Activated T-cell treated with anti-CD3 and anti-CD28 coated beads for 1 hour (primary cell): ENCODE data around the gene NECAB2.
"Not testable (repeated sequence)": the region's sequence is repeated elsewhere in the genome, so short reads cannot be mapped to it uniquely, and the experiment has no call there.

Experiments
- DNase-seq: peaks from one replicate; pipeline ENCODE4 v3.0.0-alpha.2; 2020; ENCODE audit warnings: low read depth

Gene NECAB2

DNA sequence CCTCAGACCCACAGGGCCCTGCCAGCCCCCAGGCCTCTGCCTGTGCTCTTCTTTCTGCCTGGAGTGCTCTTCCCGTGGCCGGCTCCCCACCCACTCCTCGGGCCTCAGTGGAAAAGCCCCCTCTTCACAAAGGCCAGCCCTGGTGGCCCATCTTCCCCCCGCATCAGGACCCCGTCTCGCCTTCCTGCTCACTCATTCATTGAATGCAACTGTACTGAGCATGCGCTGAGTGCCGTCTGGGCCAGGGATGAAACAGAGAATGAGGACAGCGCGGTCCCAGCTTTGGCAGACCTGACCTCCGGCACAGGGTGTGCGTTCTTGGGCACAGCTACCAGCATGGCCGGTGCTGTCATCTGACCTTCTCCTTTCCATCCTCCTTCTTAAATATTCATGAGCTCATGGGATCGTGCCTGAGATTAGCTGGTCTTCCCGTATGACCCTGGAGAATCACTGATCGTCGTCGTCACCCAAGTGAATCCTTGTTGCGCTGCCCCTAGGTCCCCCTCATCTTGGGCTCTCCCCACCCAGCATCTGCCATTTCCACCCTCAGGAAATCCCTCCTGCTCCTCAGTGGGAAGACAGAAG, 31.4 kb upstream of the NECAB2 start:
- no peak for DNase-seq

DNA sequence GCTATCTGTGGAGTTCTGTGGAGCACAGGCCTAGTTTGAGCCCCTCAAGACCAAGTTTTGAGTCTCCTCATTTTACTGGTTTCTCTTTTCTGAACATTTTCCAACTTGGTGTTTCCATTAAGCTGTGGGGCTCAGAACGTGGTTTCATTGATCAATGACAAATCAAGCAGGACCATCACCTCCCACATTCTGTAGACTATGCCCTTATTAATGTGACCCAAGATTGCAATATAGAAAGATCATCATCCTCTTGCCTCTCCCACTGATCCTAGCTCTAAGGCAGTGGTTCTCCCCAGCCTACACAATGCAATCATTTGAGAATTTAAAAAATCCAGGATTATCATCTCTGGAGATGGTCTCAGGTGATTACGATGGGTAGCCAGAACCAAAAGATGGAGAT, 30.8 kb upstream of the NECAB2 start:
- no peak for DNase-seq

DNA sequence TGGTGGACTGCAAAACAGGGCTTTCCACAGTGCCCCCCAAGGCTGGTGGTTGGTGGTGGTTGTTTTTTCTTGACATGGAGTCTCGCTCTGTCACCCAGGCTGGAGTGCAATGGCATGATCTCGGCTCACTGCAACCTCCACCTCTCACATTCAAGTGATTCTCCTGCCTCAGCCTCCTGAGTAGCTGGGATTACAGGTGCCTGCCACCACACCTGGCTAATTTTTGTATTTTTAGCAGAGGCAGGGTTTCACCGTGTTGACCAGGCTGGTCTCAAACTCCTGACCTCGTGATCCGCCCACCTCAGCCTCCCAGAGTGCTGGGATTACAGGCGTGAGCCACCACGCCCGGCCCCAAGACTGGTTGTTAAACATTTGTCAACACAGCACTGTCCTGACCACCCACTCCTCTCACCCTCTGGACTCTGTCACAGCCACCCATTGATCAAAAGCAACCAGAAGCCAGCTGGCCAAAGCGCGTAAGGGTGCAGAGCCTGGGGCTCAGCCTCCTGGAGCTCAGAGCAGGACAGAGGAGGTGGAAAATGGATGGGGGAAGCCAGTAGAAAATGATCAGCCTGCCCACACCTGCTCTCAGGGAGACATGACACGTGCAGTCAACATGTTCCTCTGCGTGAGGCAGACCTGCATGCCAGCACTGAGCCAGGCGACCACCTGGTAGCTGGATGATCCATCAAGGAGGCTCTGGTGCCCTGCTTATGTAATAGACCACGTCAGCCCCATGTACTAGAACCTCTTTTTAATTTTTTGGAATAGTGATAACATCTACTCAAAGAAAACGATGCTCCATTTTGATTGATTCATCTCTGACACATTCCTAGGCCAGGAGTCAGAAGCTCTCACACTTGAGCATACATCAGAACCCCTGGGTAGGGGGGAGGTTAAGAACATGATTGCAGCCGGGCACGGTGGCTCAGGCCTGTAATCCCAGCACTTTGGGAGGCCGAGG, 29.8 kb upstream of the NECAB2 start:
- DNase-seq = no peak

DNA sequence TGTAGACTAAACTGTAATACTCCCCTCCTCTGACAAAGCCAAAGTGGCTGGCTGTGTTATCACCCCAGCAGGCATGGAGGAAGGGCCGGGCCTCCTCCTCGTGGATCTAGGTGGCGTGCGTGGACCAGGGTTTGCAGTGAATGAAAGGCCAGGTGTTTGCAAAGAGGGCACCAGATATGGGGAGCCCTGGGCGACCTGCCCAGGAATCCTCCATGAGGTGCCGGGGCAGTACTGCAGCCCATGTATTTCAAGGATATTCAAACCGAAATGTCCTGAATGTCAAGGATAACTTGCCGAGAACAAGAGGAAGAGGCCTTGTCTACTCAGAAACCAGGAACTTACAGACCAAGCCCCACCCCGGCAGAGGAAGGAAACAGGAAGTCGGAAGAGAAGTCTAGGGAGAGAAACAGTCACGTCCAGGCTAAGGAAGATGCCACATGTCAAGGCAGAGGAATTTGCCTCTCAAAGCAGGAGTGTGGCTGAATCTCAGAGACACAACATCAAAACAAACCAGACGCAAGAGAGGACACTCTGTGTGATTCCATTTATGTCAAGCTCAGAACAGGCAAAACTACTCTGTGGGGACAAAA, 28.7 kb upstream of the NECAB2 start:
- DNase-seq = no peak

DNA sequence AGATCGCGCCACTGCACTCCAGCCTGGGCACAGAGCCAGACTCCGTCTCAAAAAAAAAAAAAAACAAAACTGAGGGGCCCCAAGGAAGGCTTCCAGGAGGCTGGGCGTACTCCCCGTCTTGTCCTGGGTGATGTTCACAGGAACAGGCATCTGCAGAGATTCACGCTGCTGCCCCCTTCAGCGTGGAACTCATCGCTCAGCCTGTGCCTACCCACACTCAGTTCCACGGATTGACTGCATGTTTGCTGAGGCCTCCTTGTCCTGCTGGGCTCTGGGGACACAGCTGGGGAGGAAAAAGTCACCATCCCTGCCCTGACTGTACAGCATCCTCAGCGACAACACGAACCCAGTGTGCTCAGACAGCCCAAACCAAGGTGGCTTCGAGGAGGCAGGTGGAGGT, 27.9 kb upstream of the NECAB2 start:
- no peak for DNase-seq

DNA sequence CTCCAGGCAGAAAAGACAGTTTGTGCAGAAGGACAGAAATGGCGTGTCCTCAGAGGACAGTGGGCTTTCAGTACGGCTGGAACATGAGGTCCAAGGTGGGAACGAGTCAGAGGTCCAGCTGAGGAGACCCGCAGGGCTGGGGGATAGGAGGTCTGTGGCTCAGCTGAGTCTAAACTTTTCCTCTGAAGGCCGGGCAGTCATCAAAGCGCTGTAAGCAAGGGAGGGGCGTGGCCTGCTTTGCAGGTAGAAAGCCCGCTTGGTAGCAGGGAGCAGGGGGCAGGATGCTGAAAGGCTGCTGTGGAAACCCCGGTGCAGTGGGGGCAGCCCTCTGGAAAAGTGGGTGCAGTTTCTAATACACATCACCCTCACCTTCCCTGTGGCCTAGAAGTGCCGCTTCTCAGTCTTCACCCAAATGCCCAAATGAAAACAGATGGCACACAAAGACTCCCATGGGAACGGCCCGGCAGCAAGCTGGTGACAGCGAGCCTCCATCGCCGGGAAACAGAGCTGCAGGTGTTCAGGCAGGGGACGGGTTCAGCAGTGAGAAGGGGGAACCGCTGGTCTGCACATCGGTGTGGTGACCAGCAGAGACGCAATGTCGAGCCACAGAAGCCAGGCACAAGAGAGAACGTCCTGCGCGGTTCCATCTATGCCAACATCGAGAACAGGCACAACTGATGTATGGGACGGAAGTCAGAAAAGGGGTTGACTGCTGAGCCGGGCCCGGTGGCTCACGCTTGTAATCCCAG, 27.2 kb upstream of the NECAB2 start:
- DNase-seq = no peak

DNA sequence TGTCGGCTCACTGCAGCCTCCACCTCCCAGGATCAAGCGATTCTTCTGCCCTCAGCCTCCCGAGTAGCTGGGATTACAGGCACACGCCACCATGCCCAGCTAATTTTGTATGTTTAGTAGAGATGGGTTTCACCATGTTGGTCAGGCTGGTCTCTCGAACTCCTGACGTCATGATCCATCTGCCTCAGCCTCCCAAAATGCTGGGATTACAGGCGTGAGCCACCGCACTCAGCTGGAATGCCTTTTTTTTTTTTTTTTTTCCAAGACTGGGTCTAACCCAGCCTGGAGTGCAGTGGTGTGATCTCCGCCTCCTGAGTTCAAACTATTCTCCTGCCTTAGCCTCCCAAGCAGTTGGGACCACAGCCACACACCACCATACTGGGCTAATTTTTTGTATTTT, 26.5 kb upstream of the NECAB2 start:
- DNase-seq = not testable (repeated sequence)

DNA sequence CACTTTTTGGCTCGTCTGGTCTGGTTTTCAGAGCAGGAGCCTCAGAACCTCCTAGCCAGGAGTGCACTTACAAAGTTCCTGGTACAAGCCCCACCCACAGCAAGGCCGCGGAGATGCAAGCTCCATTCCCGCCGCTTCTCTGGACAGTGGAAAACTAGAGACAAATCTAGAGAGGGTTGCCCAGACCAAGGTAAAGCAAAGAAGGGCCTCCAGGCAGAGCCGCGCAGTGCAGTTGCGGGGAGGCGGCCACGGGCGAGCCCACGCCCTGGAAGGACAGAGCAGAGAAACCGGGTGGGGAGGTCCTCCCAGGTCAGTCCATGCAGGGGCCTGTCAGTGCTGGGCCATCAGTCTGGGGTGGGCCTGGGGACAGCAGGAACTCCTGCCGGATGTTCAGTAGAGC, 26.0 kb upstream of the NECAB2 start:
- no peak for DNase-seq

DNA sequence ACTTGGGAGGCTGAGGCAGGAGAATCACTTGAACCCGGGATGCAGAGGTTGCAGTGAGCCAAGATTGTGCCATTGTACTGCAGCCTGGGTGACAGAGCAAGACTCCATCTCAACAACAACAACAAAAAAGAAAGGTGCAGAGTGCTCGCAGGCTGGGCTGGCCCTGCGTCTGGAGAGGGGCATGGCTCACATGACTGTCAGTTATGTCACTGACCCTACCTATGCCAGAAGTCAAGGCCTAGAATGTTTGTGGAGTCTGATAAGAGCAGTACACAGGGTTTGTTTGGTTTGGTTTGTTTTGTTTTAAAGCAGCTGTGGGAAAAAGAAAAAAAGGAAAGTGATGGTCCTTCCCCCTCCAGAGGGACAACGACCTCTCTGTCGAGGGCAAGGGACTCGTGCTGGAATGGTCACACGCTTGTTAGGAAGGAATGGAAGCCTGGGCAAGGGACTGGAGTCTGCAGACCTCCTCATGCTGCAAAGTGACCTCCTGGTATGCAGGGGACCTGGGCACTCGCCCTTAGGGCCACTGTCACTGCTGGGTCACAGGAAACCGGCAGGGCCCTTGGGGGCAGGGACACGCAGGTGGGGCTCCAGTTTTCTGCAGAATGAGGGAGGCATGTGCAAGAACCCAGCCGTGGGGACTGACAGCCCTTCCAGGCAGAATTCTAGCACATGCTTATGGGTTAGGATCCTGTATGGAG, 25.1 kb upstream of the NECAB2 start:
- no peak for DNase-seq

DNA sequence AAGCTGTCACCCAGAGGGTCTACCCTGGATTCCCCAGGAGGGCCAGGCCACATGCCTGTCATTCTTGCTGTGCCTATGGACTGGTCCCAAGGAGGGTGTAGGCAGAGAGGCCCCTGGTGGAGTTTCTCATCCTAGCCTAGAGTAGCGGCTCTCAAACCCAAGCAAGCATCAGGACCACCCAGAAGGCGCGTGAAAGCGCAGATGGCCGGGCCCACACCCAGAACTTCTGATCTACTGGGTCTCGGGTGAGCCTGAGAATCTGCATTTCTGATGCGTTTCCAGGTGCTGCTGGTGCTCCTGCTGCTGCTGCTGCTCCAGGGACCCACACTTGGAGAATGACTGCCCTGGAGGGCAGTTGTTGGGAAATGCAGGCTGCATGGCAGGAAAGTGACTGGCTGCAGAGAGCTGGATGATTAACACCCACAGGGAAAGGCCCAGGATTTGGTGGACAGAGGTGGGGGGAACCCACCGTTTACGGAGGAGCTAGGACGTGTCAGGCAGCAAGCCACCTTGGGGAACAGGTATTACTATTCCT, 24.5 kb upstream of the NECAB2 start:
- DNase-seq = no peak

DNA sequence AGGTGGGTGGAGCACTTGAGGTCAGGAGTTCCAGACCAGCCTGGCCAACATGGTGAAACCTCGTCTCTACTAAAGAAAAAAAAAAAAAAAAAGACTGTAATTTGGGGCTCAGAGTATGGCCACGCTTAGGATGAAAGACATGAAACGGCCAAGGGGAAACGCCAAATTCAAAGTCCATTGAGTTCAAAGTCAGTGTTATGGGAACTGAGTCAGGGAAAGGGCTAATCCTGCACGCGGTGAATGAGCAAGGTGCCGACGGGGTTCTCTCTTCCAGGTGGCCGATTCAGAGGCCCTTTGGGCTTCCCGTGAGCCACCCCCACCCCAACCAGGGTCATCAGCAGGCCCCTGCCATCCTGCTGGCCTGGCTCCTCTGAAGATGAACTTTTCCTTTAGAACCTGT, 22.5 kb upstream of the NECAB2 start:
- no peak for DNase-seq

DNA sequence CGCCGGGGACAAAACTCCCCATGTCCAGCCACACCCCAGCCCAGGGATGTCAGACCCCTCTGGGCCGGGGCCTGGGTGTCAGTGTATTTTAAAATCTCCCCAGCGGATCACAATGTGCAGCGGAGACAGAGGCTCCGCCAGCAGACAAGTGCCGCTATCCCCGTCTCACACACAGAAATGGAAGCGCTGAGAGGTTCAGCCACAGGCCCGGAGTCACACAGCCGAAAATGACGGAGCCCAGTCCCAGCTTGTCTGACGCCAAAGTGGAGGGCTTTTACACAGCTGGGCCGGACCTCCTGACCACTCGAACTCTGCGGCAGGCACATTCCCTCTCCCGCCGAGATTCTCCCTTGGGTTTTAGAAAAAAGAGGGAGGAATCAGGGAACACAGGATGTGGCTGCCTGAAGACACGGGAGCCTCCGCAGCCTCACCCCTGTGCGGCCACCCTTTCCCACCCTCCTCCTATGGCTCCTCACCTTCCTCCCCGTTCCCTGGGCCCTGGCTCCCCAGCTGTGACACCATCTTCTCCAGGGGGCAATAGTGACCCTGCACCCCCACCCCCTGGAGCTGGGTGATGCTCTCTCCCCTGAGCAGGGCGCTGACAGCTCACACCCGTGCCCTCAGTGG, 21.8 kb upstream of the NECAB2 start:
- no peak for DNase-seq

DNA sequence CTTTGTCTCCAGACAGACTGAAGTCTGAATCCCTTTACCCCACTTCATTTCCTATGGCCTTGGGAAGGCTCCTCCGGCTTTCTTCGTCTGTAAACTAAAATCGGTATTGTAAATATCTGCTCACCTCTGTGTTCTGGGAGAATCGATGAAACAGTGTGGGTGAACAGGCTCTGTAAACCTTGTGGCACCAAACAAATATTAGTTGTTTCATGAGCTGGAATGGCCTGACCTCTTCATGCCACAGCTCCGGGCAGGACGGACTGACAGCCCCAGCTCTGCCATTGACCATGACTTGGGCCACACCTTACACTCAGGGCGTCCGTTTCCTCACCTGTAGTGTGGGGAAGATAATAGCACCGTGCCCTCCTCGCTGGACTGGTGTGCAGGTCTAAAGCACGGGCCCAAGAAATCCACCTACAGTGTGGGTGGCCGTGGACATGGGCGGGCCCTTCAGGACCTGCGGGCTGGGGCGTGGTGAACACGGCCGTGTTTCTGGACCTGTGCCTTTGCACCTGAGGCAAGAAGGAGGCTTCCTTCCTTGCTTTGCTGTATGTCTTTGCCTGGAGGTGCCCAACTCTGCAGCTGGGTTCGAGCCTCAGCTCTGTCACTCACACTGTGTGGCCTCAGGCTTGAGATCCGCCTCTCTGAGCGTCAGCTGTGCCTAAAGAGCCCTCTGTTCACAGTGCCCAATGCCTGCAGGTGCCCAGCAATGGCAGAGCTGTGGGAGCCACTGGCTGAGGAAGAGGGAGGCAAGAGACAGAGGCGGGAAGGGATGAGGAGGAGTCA, 21.1 kb upstream of the NECAB2 start:
- DNase-seq = no peak

DNA sequence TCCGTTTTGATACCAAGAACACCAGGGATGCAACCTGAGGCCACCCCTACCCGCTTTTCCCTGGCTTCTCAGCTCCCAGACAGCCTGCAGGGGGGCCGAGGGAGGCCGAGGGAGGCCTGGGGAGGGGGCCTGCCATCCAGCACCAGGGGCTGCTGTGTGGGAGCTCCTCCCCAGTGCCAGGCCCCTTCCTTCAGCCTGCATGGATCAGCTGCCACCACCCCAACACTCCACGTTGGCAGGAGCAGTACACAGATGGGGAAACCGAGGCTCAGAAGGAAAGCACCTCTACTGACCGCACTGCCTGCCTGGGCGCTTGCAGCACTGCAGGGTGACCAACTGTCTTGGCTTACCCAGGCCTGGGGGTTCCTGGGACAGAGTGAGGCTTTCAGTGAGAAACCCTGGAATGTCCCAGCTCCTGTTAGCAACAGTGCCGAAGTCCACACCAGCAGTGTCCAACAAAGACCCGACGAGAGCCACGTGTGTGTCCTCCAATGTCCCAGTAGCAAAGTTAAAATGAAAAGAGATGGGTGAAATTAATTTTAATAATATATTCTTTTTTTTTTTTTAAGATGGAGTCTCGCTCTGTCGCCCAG, 20.3 kb upstream of the NECAB2 start:
- no peak for DNase-seq

DNA sequence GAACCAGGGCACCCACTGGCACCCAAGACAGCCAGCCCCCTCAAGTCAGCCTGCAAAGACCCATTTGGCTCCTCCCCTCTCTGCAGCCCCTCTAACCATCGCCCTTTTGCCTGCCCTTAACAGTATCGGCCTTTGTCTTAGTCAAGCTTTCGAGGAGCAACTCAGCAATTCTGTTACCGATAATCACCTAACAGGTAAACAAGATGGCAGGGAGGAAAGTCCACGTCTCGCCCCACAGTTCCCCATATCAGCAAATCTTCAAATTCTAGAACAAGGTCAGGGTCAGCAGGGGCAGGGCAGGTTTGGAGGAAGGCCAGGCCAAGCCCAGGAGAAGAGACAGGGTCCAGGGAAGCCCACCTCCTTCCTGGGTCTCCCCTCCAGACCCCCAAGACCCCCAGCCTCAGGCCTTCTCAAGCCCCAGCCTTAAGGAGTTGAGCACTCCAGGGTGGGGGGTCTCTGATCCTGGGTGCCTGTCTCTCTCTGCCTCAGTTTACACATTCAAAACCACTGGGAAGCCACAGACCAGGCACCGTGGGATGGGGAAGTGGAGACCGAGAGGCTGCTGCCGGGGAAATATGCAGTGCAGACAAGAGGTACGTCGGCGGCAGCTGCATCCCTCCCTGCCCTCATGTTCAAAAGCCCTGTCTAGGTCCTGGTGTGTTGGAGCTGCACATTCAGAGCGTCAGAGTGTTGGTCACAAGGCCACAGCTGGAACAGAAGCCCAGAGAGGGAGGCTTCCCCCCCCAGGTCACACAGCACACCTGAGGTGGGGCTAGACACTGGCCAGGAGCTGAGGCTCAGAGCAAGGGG, 18.9 kb upstream of the NECAB2 start:
- no peak for DNase-seq

DNA sequence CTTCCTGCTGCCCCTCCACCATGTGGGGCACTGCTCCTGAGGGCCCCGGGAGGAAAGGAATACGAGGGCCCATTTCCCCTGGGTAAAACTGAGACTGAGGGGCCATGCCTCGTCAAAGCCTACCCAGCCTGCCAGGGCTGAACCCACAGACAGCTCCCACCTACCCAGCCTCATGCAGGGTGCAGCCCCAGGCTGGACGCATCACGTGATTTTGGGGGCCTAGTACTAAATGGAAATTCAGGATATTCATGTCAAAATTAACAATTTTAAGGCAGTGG, 18.4 kb upstream of the NECAB2 start:
- DNase-seq = no peak

DNA sequence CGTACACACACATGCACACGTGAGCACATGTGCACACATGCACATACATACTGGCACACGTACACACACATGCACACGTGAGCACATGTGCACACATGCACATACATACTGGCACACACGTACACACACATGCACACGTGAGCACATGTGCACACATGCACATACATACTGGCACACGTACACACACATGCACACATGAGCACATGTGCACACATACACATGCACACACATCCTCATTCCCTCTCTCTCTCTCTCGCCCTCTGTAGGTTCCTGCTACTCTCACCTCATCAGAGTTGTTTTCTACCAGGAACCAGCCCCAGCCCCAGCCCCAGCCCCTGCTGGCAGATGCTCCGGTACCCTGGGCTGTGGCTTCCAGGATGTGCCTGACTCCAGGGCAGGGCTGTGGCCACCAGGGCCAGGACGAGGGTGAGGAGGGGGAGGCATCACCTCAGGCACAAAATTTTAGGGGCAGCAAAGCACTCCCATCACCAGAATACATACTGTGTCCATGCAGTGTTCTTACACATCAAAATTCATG, 17.1 kb upstream of the NECAB2 start:
- not testable (repeated sequence) for DNase-seq

DNA sequence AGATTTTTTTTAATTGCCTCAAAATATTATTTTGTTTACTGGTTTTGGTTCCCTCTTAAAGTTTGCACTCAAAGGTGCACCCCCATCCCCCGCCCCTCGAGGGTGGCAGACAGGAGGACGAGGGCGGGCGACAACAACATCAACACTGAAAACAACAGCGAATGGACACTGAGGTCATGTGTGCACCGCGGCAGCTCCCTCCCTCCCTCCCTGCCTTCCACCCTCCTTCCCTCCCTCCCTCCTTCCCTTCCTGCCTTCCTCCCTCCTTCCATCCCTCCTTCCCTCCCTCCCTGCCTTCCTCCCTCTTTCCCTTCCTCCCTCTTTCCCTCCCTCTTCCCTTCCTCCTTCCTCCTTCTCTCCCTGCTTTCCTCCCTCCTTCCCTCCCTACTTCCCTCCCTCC, 16.5 kb upstream of the NECAB2 start:
- DNase-seq = no peak

DNA sequence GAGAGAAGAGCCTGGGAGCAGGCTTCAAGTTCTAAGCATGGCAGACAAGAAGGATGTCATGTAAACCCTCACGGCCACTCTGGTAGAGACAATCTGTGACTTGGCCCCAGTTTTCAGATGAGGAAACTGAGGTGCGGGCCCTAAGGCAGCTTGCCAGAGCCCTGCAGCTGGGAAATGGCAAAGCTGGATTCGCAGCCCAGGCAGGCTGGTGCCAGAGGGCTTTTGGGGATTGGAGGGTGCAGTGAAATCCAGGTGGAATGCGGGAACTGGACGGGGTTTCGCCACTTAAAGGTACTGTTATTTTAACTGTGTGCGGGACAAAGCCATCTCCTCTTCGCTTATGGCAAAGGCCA, 15.5 kb upstream of the NECAB2 start:
- DNase-seq = no peak
